Measurements from ENCODE around the gene PRRT3. TPM values are rescaled to one million over a fixed set of nuclear protein-coding genes. Genes with fewer than 3 reads are reported as not detected.

PRRT3 gene
- polyA plus RNA-seq, 1 of the 3 experiments (the other 2 are of a cell fraction), result 5.5 TPM

DNA sequence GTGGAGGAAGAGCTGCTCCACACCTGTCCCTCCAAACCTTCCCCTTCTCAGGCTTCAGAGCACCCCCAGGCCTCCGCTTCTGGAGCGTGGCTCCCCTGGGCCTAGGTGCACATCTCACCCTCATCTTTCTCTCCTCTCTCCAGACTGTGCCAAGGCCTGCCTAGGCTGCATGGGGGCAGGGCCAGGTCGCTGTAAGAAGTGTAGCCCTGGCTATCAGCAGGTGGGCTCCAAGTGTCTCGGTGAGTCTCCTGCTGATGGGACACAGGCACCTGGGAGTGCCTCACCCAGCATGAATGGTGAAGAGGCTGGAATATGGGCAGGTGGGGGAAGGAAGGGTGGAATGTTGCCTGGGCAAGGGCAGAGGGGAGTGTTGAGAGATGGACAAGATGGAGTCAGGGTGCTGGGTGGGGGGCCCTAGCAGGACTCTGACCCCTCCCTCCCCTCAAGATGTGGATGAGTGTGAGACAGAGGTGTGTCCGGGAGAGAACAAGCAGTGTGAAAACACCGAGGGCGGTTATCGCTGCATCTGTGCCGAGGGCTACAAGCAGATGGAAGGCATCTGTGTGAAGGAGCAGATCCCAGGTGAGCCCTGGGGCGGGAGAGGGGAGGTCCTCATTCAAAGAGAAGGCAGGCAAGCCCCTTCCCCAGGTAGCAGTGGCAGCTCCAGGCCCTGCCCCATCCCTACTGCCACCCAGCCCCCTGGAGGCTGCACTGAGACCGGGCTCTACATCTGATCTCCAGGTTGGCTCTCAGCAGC lies 9.1 kb downstream of the PRRT3 start:
- Histone ChIP-seq H3K9me3 (no peaks in the 10 kb centered on the region), H2AFZ (ENCODE audit: low read depth) (no peak overlapping the region), H3K4me3 (ENCODE audit: low read depth in 2 of 2, low read length in 1 of 2) (no peak overlapping the region), H3K27ac (ENCODE audit: low read depth in 2 of 2, low read length in 1 of 2) (no peak overlapping the region; a peak in 1 of 4 replicates), H3F3A (replicated peaks; ENCODE audit: insufficient read depth) (peaks cover 2% of the 10 kb centered on the region), H3K9me2 (no peaks in the 10 kb centered on the region), H3K4me1 (ENCODE audit: control insufficient read depth in 1 of 2, insufficient read depth in 2 of 2, low read depth in 1 of 2, low read length in 1 of 2) (peaks cover 0 to 5% of the 10 kb centered on the region in 2 experiments; a peak in 1 of 4 replicates), H4K20me1 (ENCODE audit: insufficient read depth) (no peaks in the 10 kb centered on the region), H3K4me2 (no peak overlapping the region), H3K9ac (no peak overlapping the region), H3K27me3 (ENCODE audit: insufficient read depth) (no peaks in the 10 kb centered on the region), H3K36me3 (replicated peaks in 1 of 2; ENCODE audit: control insufficient read depth in 1 of 2, insufficient read depth in 2 of 2, low read length in 1 of 2) (peaks cover 0 to 12% of the 10 kb centered on the region in 2 experiments), H3K79me2 (ENCODE audit: insufficient read depth) (no peaks in the 10 kb centered on the region)
- ChIA-PET POLR2A (interaction anchor here (6.8 kb wide), 1 partner anchor 9 kb away, joined by 58 read pairs; the partner anchor contains the start of gene CRELD1), CTCF (interaction anchor here (3.8 kb wide), 1 partner anchor 10 kb away, joined by 21 read pairs; the partner anchor contains the start of gene CRELD1)
- TF ChIP-seq RAD21 (IDR thresholded peaks at IDR 0.05; ENCODE audit: low read length), result no peak
- TF ChIP-seq FOSL2 (IDR thresholded peaks at IDR 0.05; ENCODE audit: borderline replicate concordance, low read depth), result no peak
- TF ChIP-seq EP300 (IDR thresholded peaks at IDR 0.05; ENCODE audit: borderline replicate concordance in 1 of 2, low read depth in 1 of 2, low read length in 1 of 2), result no peak
- no peak for TF ChIP-seq SMC3 (IDR thresholded peaks at IDR 0.05; ENCODE audit: low read depth, low read length)
- no peak for TF ChIP-seq GATA2 (CRISPR knock-in tag; IDR thresholded peaks at IDR 0.05)
- TF ChIP-seq TEAD4 (IDR thresholded peaks at IDR 0.05; ENCODE audit: borderline replicate concordance, insufficient read depth), result no peak
- no peak for TF ChIP-seq CHD2 (IDR thresholded peaks at IDR 0.05; ENCODE audit: low read length, partially characterized antibody)
- no peak for TF ChIP-seq YY1 (IDR thresholded peaks at IDR 0.05; ENCODE audit: low read depth)
- TF ChIP-seq, protein P1, sequence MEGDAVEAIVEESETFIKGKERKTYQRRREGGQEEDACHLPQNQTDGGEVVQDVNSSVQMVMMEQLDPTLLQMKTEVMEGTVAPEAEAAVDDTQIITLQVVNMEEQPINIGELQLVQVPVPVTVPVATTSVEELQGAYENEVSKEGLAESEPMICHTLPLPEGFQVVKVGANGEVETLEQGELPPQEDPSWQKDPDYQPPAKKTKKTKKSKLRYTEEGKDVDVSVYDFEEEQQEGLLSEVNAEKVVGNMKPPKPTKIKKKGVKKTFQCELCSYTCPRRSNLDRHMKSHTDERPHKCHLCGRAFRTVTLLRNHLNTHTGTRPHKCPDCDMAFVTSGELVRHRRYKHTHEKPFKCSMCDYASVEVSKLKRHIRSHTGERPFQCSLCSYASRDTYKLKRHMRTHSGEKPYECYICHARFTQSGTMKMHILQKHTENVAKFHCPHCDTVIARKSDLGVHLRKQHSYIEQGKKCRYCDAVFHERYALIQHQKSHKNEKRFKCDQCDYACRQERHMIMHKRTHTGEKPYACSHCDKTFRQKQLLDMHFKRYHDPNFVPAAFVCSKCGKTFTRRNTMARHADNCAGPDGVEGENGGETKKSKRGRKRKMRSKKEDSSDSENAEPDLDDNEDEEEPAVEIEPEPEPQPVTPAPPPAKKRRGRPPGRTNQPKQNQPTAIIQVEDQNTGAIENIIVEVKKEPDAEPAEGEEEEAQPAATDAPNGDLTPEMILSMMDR (IDR thresholded peaks at IDR 0.05), result no peak
- no peak for TF ChIP-seq NFIC (IDR thresholded peaks at IDR 0.05; ENCODE audit: borderline replicate concordance)
- no peak for DNase-seq
- 91% methylated on average over 11 of the region's 11 CpGs for WGBS (ENCODE audit: low lambda C conversion rate)

DNA sequence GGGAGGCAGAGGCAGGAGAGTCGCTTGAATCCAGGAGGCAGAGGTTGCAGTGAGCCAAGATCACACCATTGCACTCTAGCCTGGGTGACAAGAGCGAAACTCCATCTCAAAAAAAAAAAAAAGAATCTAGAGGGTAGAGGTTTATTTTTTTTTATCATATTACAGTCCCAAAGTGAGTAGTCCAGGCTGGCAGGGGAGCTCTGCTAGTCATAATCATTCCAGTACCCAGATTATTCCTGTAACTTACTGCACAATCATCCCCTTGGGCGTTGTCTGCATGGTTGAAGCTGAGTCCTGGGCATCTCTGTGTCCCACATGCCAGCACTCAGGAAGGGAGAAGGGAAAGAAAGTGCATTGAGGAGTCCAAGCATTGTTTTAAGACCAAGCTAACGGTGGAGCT lies 10.0 kb downstream of the PRRT3 start:
- ChIA-PET POLR2A (interaction anchor here (6.8 kb wide), 1 partner anchor 8 kb away, joined by 58 read pairs; the partner anchor contains the start of gene CRELD1), CTCF (interaction anchor here (3.8 kb wide), 1 partner anchor 9 kb away, joined by 21 read pairs; the partner anchor contains the start of gene CRELD1)
- TF ChIP-seq ELF1 (IDR thresholded peaks at IDR 0.05), result no peak
- TF ChIP-seq MXI1 (IDR thresholded peaks at IDR 0.05; ENCODE audit: low read depth, low read length), result no peak
- no peak for TF ChIP-seq RXRA (IDR thresholded peaks at IDR 0.05; ENCODE audit: borderline replicate concordance, low read depth)
- no peak for TF ChIP-seq FOSL2 (IDR thresholded peaks at IDR 0.05; ENCODE audit: borderline replicate concordance, low read depth)
- TF ChIP-seq RAD21 (IDR thresholded peaks at IDR 0.05; ENCODE audit: low read length), result no peak
- TF ChIP-seq FOXJ3 (CRISPR knock-in tag; IDR thresholded peaks at IDR 0.05), result no peak
- TF ChIP-seq, protein P1 (IDR thresholded peaks at IDR 0.05), result no peak
- TF ChIP-seq, protein P2, sequence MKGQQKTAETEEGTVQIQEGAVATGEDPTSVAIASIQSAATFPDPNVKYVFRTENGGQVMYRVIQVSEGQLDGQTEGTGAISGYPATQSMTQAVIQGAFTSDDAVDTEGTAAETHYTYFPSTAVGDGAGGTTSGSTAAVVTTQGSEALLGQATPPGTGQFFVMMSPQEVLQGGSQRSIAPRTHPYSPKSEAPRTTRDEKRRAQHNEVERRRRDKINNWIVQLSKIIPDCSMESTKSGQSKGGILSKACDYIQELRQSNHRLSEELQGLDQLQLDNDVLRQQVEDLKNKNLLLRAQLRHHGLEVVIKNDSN (IDR thresholded peaks at IDR 0.05; ENCODE audit: borderline replicate concordance, low read depth), result no peak
- TF ChIP-seq, protein P3, sequence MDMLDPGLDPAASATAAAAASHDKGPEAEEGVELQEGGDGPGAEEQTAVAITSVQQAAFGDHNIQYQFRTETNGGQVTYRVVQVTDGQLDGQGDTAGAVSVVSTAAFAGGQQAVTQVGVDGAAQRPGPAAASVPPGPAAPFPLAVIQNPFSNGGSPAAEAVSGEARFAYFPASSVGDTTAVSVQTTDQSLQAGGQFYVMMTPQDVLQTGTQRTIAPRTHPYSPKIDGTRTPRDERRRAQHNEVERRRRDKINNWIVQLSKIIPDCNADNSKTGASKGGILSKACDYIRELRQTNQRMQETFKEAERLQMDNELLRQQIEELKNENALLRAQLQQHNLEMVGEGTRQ (IDR thresholded peaks at IDR 0.05; ENCODE audit: borderline replicate concordance, low read depth, low read length), result no peak
- TF ChIP-seq SIN3A (IDR thresholded peaks at IDR 0.05; ENCODE audit: borderline replicate concordance, low read depth, low read length), result no peak
- TF ChIP-seq CHD2 (IDR thresholded peaks at IDR 0.05; ENCODE audit: low read length, partially characterized antibody), result no peak
- TF ChIP-seq EP300 (IDR thresholded peaks at IDR 0.05; ENCODE audit: borderline replicate concordance in 1 of 2, low read depth in 1 of 2, low read length in 1 of 2), result no peak
- TF ChIP-seq POLR2AphosphoS5 (IDR thresholded peaks at IDR 0.05; ENCODE audit: low read depth, low read length), result no peak
- no peak for TF ChIP-seq TCF12 (IDR thresholded peaks at IDR 0.05)
- Histone ChIP-seq H3K4me3 (ENCODE audit: low read depth in 2 of 2, low read length in 1 of 2) (no peak overlapping the region), H3K4me1 (ENCODE audit: control insufficient read depth in 1 of 2, insufficient read depth in 2 of 2, low read depth in 1 of 2, low read length in 1 of 2) (no peaks in the 10 kb centered on the region; a peak in 1 of 4 replicates), H3K27me3 (ENCODE audit: insufficient read depth) (no peaks in the 10 kb centered on the region), H3K9ac (no peak overlapping the region), H3F3A (replicated peaks; ENCODE audit: insufficient read depth) (no peaks in the 10 kb centered on the region), H3K9me3 (no peaks in the 10 kb centered on the region), H3K27ac (ENCODE audit: low read depth in 2 of 2, low read length in 1 of 2) (no peak overlapping the region), H3K36me3 (replicated peaks in 1 of 2; ENCODE audit: control insufficient read depth in 1 of 2, insufficient read depth in 2 of 2, low read length in 1 of 2) (peaks cover under 1 to 17% of the 10 kb centered on the region in 2 experiments), H3K79me2 (ENCODE audit: insufficient read depth) (no peaks in the 10 kb centered on the region), H3K4me2 (no peak overlapping the region), H2AFZ (ENCODE audit: low read depth) (no peak overlapping the region), H4K20me1 (ENCODE audit: insufficient read depth) (no peaks in the 10 kb centered on the region), H3K9me2 (no peaks in the 10 kb centered on the region)
- 90% methylated on average over 4 of the region's 4 CpGs for WGBS (ENCODE audit: low lambda C conversion rate)
- no peak for DNase-seq

Measured in SK-N-SH (cell line).